GM23338 (cell line): ENCODE measurements around the gene KIAA2012.

Experiments used
- CREB1 ChIP-seq: fragments of 250-450 bp; sonication (Bioruptor Pico); IDR thresholded peaks from 2 replicates; pipeline ENCODE4 v1.5.0; 2020; ENCODE audit warnings: low read depth, mild to moderate bottlenecking, moderate library complexity
- EZH2 ChIP-seq: fragments of 200-600 bp; sonication (generic); IDR thresholded peaks from one replicate; pipeline ENCODE4 v1.8.0; 2017; ENCODE audit warnings: antibody characterized with exemption, mild to moderate bottlenecking, low read depth; ENCODE audit not compliant: unreplicated experiment
- EZH2phosphoT487 ChIP-seq: fragments of 200-600 bp; sonication (generic); IDR thresholded peaks from one replicate; pipeline ENCODE4 v1.8.1; 2018; ENCODE audit warnings: antibody characterized with exemption; ENCODE audit not compliant: unreplicated experiment
- JUNB ChIP-seq: IDR thresholded peaks from one replicate; pipeline ENCODE4 v1.6.1; 2016; ENCODE audit warnings: antibody characterized with exemption; ENCODE audit not compliant: unreplicated experiment
- NANOG ChIP-seq: IDR thresholded peaks from 2 replicates; pipeline ENCODE4 v1.6.1; 2016; ENCODE audit warnings: antibody characterized with exemption, borderline replicate concordance
- POLR2AphosphoS5 ChIP-seq: IDR thresholded peaks from 2 replicates; pipeline ENCODE4 v1.6.1; 2016; ENCODE audit warnings: antibody characterized with exemption, low read depth
- ZNF114 ChIP-seq: fragments of 250-450 bp; sonication (Bioruptor Pico); IDR thresholded peaks from 2 replicates; pipeline ENCODE4 v1.5.0; 2020; ENCODE audit warnings: mild to moderate bottlenecking, moderate library complexity
- TF ChIP-seq, protein P1 (sequence below), 2 experiments: fragments of 200-600 bp in 1 of 2; sonication (generic) in 1 of 2; conservative IDR thresholded peaks; 2 replicates each; pipeline versions ENCODE4 v1.5.1 to v1.6.1; 2016 to 2017; ENCODE audit warnings: antibody characterized with exemption in 2 of 2, low read depth in 2 of 2, mild to moderate bottlenecking in 2 of 2, moderate library complexity in 1 of 2
- TF ChIP-seq, protein P2 (sequence below): IDR thresholded peaks from one replicate; pipeline ENCODE4 v1.6.1; 2018; ENCODE audit warnings: antibody characterized with exemption; ENCODE audit not compliant: unreplicated experiment

- TF ChIP-seq, protein P1, sequence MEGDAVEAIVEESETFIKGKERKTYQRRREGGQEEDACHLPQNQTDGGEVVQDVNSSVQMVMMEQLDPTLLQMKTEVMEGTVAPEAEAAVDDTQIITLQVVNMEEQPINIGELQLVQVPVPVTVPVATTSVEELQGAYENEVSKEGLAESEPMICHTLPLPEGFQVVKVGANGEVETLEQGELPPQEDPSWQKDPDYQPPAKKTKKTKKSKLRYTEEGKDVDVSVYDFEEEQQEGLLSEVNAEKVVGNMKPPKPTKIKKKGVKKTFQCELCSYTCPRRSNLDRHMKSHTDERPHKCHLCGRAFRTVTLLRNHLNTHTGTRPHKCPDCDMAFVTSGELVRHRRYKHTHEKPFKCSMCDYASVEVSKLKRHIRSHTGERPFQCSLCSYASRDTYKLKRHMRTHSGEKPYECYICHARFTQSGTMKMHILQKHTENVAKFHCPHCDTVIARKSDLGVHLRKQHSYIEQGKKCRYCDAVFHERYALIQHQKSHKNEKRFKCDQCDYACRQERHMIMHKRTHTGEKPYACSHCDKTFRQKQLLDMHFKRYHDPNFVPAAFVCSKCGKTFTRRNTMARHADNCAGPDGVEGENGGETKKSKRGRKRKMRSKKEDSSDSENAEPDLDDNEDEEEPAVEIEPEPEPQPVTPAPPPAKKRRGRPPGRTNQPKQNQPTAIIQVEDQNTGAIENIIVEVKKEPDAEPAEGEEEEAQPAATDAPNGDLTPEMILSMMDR (conservative IDR thresholded peaks at IDR 0.05; ENCODE audit: low read depth in 2 of 2): peak; percentile 23 to 71; a peak in 3 of 4 replicates
- TF ChIP-seq EZH2phosphoT487 (no peak), CREB1 (CRISPR knock-in tag) (no peak), POLR2AphosphoS5 (no peak), EZH2 (no peak), JUNB (no peak), ZNF114 (CRISPR knock-in tag) (no peak), NANOG (no peak)
- TF ChIP-seq, protein P2, sequence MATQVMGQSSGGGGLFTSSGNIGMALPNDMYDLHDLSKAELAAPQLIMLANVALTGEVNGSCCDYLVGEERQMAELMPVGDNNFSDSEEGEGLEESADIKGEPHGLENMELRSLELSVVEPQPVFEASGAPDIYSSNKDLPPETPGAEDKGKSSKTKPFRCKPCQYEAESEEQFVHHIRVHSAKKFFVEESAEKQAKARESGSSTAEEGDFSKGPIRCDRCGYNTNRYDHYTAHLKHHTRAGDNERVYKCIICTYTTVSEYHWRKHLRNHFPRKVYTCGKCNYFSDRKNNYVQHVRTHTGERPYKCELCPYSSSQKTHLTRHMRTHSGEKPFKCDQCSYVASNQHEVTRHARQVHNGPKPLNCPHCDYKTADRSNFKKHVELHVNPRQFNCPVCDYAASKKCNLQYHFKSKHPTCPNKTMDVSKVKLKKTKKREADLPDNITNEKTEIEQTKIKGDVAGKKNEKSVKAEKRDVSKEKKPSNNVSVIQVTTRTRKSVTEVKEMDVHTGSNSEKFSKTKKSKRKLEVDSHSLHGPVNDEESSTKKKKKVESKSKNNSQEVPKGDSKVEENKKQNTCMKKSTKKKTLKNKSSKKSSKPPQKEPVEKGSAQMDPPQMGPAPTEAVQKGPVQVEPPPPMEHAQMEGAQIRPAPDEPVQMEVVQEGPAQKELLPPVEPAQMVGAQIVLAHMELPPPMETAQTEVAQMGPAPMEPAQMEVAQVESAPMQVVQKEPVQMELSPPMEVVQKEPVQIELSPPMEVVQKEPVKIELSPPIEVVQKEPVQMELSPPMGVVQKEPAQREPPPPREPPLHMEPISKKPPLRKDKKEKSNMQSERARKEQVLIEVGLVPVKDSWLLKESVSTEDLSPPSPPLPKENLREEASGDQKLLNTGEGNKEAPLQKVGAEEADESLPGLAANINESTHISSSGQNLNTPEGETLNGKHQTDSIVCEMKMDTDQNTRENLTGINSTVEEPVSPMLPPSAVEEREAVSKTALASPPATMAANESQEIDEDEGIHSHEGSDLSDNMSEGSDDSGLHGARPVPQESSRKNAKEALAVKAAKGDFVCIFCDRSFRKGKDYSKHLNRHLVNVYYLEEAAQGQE: no peak
Measured at GRCh38 chr2:202158796-202159195, 85.7 kb downstream of the KIAA2012 start.
